ENCODE measurements around the gene MAPK14.

DNA sequence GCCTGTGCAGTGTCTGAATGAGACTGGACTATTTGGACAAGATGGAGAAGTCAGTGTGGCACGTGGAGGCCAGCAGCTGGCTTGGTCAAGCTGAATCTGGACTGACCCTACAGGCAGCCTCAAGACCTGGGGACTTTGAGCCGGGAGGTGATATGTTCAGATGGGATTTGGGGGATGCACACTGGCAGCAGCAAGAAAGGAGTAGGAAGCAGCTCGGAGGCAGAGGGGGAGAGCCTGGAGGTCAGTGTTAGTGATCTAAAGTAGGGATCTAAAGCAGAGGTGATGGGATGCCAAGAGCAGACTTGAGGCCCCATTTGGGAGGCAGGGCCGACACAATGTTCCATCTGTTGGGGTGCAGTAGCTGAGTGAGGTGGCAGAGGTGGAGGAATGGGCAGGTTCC is 105.5 kb downstream of the MAPK14 start:
- TF ChIP-seq, protein P1, sequence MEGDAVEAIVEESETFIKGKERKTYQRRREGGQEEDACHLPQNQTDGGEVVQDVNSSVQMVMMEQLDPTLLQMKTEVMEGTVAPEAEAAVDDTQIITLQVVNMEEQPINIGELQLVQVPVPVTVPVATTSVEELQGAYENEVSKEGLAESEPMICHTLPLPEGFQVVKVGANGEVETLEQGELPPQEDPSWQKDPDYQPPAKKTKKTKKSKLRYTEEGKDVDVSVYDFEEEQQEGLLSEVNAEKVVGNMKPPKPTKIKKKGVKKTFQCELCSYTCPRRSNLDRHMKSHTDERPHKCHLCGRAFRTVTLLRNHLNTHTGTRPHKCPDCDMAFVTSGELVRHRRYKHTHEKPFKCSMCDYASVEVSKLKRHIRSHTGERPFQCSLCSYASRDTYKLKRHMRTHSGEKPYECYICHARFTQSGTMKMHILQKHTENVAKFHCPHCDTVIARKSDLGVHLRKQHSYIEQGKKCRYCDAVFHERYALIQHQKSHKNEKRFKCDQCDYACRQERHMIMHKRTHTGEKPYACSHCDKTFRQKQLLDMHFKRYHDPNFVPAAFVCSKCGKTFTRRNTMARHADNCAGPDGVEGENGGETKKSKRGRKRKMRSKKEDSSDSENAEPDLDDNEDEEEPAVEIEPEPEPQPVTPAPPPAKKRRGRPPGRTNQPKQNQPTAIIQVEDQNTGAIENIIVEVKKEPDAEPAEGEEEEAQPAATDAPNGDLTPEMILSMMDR (IDR thresholded peaks at IDR 0.05) = no peak
- TF ChIP-seq POLR2A (IDR thresholded peaks at IDR 0.05) = no peak
